GM06990 (cell line): Measurements from ENCODE around the gene CEACAM16.

Experiments
- DNase-seq: peaks from one replicate; pipeline ENCODE4 v3.0.0-alpha.2; 2011; ENCODE audit not compliant: insufficient read length; ENCODE audit errors: extremely low read depth
- H3K27me3 ChIP-seq: replicated peaks from 2 replicates; pipeline ENCODE4 v1.6.0; 2011; ENCODE audit warnings: low read length; ENCODE audit not compliant: control insufficient read depth, insufficient read depth
- H3K36me3 ChIP-seq: 2 replicates; pipeline ENCODE4 v1.5.1; 2011; ENCODE audit warnings: low read length; ENCODE audit not compliant: control insufficient read depth, insufficient read depth
- H3K4me3 ChIP-seq: replicated peaks from 2 replicates; pipeline ENCODE4 v1.5.1; 2011; ENCODE audit warnings: low read depth, mild to moderate bottlenecking, control low read depth, low read length
- CTCF ChIP-seq: IDR thresholded peaks from 2 replicates; pipeline ENCODE4 v1.5.1; 2011; ENCODE audit warnings: low read length, control low read depth, mild to moderate bottlenecking, inconsistent platforms; ENCODE audit not compliant: insufficient read depth, poor library complexity, severe bottlenecking

CEACAM16 gene

GRCh38 chr19:44754750-44755080 lies 55.8 kb downstream of the CEACAM16 start:
- DNase-seq: no peak
- TF ChIP-seq CTCF: no peak
- Histone ChIP-seq H3K27me3 (no peaks in the 10 kb centered on the region), H3K4me3 (peak overlapping the region; percentile 56), H3K36me3 (peaks cover 20% of the 10 kb centered on the region)

GRCh38 chr19:44755219-44755618 lies 56.3 kb downstream of the CEACAM16 start:
- H3K27me3 ChIP-seq: no peaks in the 10 kb centered on the region
- TF ChIP-seq CTCF: no peak
- H3K4me3 ChIP-seq: no peak overlapping the region
- DNase-seq: no peak
- H3K36me3 ChIP-seq: peaks cover 22% of the 10 kb centered on the region

GRCh38 chr19:44756089-44756562 lies 57.2 kb downstream of the CEACAM16 start:
- TF ChIP-seq CTCF: no peak
- DNase-seq: no peak
- Histone ChIP-seq H3K4me3 (no peak overlapping the region), H3K27me3 (no peaks in the 10 kb centered on the region), H3K36me3 (peaks cover 21% of the 10 kb centered on the region)

GRCh38 chr19:44757057-44757734 lies 58.2 kb downstream of the CEACAM16 start:
- H3K36me3 ChIP-seq: peaks cover 18% of the 10 kb centered on the region
- no peaks in the 10 kb centered on the region for H3K27me3 ChIP-seq
- no peak overlapping the region for H3K4me3 ChIP-seq
- no peak for TF ChIP-seq CTCF
- no peak for DNase-seq

- TF ChIP-seq CTCF: no peak
- DNase-seq: no peak
- no peak overlapping the region for H3K4me3 ChIP-seq
- peaks cover 18% of the 10 kb centered on the region for H3K36me3 ChIP-seq
- no peaks in the 10 kb centered on the region for H3K27me3 ChIP-seq
Observed at GRCh38 chr19:44757735-44758505, 59.0 kb downstream of the CEACAM16 start.
